K562 (cell line): ENCODE data around the gene CPNE6.
"Not testable (repeated sequence)": the region's sequence is repeated elsewhere in the genome, so short reads cannot be mapped to it uniquely, and the experiment has no call there.

ENCODE experiments used
- CBX1 ChIP-seq: sonication (generic); IDR thresholded peaks from 2 replicates; pipeline ENCODE4 v1.6.1; 2016; ENCODE audit warnings: antibody characterized with exemption, low read depth, mild to moderate bottlenecking
- CBX5 ChIP-seq: IDR thresholded peaks from 2 replicates; pipeline ENCODE4 v1.6.1; 2014; ENCODE audit warnings: low read depth, borderline replicate concordance
- POLR2A ChIP-seq: fragments of 450-650 bp; conservative IDR thresholded peaks from 2 replicates; pipeline ENCODE4 v1.6.1; 2016
- REST ChIP-seq, 2 experiments: fragments of 450-650 bp; formaldehyde crosslinking in 1 of 2; IDR thresholded peaks; 2 replicates each; pipeline versions ENCODE4 v1.4.0 to v1.6.1; 2014 to 2020; ENCODE audit warnings: mild to moderate bottlenecking in 2 of 2, borderline replicate concordance in 1 of 2, low read depth in 1 of 2
- THRAP3 ChIP-seq: fragments of 450-650 bp; IDR thresholded peaks from 2 replicates; pipeline ENCODE4 v1.6.1; 2016; ENCODE audit warnings: mild to moderate bottlenecking, inconsistent platforms, borderline replicate concordance
- YBX1 ChIP-seq: fragments of 450-650 bp; IDR thresholded peaks from 2 replicates; pipeline ENCODE4 v1.7.1; 2016; ENCODE audit warnings: mild to moderate bottlenecking
- ZBTB11 ChIP-seq, 3 experiments: fragments of 200-800 bp in 1 of 3; fragments of 250-450 bp in 1 of 3; fragments of 450-650 bp in 1 of 3; sonication (Bioruptor Pico) in 1 of 3; sonication (Bioruptor generic) in 1 of 3; formaldehyde crosslinking in 1 of 3; IDR thresholded peaks; 2 replicates each; pipeline versions ENCODE4 v1.6.1 to v1.8.0; 2016 to 2022; ENCODE audit warnings: mild to moderate bottlenecking in 2 of 3, missing genetic modification characterization in 2 of 3, missing compliant biosample characterization in 1 of 3, moderate library complexity in 1 of 3

GRCh38 chr14:24031331-24031730 is 40.0 kb upstream of the CPNE6 start:
- TF ChIP-seq CBX1; CBX5; ZBTB11 (CRISPR knock-in tag; IDR thresholded peaks at IDR 0.05); THRAP3; POLR2A; YBX1; REST (IDR thresholded peaks at IDR 0.05; ENCODE audit: borderline replicate concordance); REST (CRISPR knock-in tag; IDR thresholded peaks at IDR 0.05; ENCODE audit: low read depth): not testable (repeated sequence)
